Measurements from ENCODE around the gene CNGA1.

CNGA1 gene

GRCh38 chr4:48016141-48017107 lies at the start of gene CNGA1, which contains the start of gene NIPAL1:
Gene CNGA1, minus strand, starts transcription at chr4:48016681. Its CDS starts 63,992 bp downstream, at chr4:47952689.
Gene NIPAL1, plus strand, starts transcription at chr4:48016772. Its CDS starts 68 bp downstream, at chr4:48016840.
- H2AFZ ChIP-seq (ENCODE audit: low read depth, low read length, severe bottlenecking), result peak within 1 kb of the TSS; percentile 88
- no peaks in the 10 kb centered on the region for H3K79me2 ChIP-seq (ENCODE audit: insufficient read depth, low read length)
- H3K9ac ChIP-seq (ENCODE audit: low read length), result peak within 1 kb of the TSS; percentile 52
- H3K9me3 ChIP-seq (ENCODE audit: insufficient read depth, low read length), result no peaks in the 10 kb centered on the region
- peak within 1 kb of the TSS; percentile 76 for H3K4me2 ChIP-seq (ENCODE audit: low read depth, low read length, poor library complexity, severe bottlenecking)
- no peaks in the 10 kb centered on the region for H3K36me3 ChIP-seq (ENCODE audit: low read length)
- no peaks in the 10 kb centered on the region for H3K9me2 ChIP-seq (replicated peaks; ENCODE audit: insufficient read depth, low read length)
- no peak within 1 kb of the TSS for H3K27ac ChIP-seq (ENCODE audit: low read depth, low read length)
- no peaks in the 10 kb centered on the region for H4K20me1 ChIP-seq (ENCODE audit: low read depth, low read length)
- H3F3A ChIP-seq (ENCODE audit: insufficient read depth), result peaks cover 5% of the 10 kb centered on the region; the same call in 1 of the 2 replicates
- H3K27me3 ChIP-seq (ENCODE audit: low read length), result no peaks in the 10 kb centered on the region
- H3K4me3 ChIP-seq (ENCODE audit: insufficient read depth, low read length, poor library complexity, severe bottlenecking), result peak within 1 kb of the TSS; percentile 68
- TF ChIP-seq EZH2phosphoT487 (conservative IDR thresholded peaks at IDR 0.05; ENCODE audit: low read length) (no peak), CTCF (IDR thresholded peaks at IDR 0.05; ENCODE audit: insufficient read depth, low read length, poor library complexity, severe bottlenecking) (peak; percentile 56)

GRCh38 chr4:48065587-48066052 lies 49.1 kb upstream of the CNGA1 start:
- Histone ChIP-seq H3K9me3 (ENCODE audit: insufficient read depth, low read length) (no peaks in the 10 kb centered on the region), H3K9me2 (replicated peaks; ENCODE audit: insufficient read depth, low read length) (no peaks in the 10 kb centered on the region), H2AFZ (ENCODE audit: low read depth, low read length, severe bottlenecking) (no peak overlapping the region), H3K27me3 (ENCODE audit: low read length) (no peaks in the 10 kb centered on the region), H3K9ac (ENCODE audit: low read length) (no peak overlapping the region), H3K36me3 (ENCODE audit: low read length) (no peaks in the 10 kb centered on the region), H3K27ac (ENCODE audit: low read depth, low read length) (no peak overlapping the region), H3F3A (ENCODE audit: insufficient read depth) (no peaks in the 10 kb centered on the region), H3K4me3 (ENCODE audit: insufficient read depth, low read length, poor library complexity, severe bottlenecking) (no peak overlapping the region), H3K4me2 (ENCODE audit: low read depth, low read length, poor library complexity, severe bottlenecking) (no peak overlapping the region), H4K20me1 (ENCODE audit: low read depth, low read length) (no peaks in the 10 kb centered on the region), H3K79me2 (ENCODE audit: insufficient read depth, low read length) (no peaks in the 10 kb centered on the region)
- no peak for TF ChIP-seq EZH2phosphoT487 (conservative IDR thresholded peaks at IDR 0.05; ENCODE audit: low read length)
- no peak for TF ChIP-seq CTCF (IDR thresholded peaks at IDR 0.05; ENCODE audit: insufficient read depth, low read length, poor library complexity, severe bottlenecking)

- Histone ChIP-seq H3K9me2 (replicated peaks; ENCODE audit: insufficient read depth, low read length) (no peaks in the 10 kb centered on the region), H3K4me3 (ENCODE audit: insufficient read depth, low read length, poor library complexity, severe bottlenecking) (no peak overlapping the region), H3F3A (ENCODE audit: insufficient read depth) (no peaks in the 10 kb centered on the region), H3K27me3 (ENCODE audit: low read length) (no peaks in the 10 kb centered on the region), H3K9me3 (ENCODE audit: insufficient read depth, low read length) (no peaks in the 10 kb centered on the region), H3K4me2 (ENCODE audit: low read depth, low read length, poor library complexity, severe bottlenecking) (no peak overlapping the region), H3K79me2 (ENCODE audit: insufficient read depth, low read length) (no peaks in the 10 kb centered on the region), H4K20me1 (ENCODE audit: low read depth, low read length) (no peaks in the 10 kb centered on the region), H3K27ac (ENCODE audit: low read depth, low read length) (no peak overlapping the region), H3K36me3 (ENCODE audit: low read length) (no peaks in the 10 kb centered on the region), H3K9ac (ENCODE audit: low read length) (no peak overlapping the region), H2AFZ (ENCODE audit: low read depth, low read length, severe bottlenecking) (no peak overlapping the region)
- no peak for TF ChIP-seq CTCF (IDR thresholded peaks at IDR 0.05; ENCODE audit: insufficient read depth, low read length, poor library complexity, severe bottlenecking)
Observed at GRCh38 chr4:48064349-48064748, 47.9 kb upstream of the CNGA1 start.
